ENCODE data around the gene PHETA1. TPM values are rescaled to one million over a fixed set of nuclear protein-coding genes. Genes with fewer than 3 reads are reported as not detected.

Gene PHETA1
- 16.5 and 19.5 TPM in 2 replicates for total RNA-seq

DNA sequence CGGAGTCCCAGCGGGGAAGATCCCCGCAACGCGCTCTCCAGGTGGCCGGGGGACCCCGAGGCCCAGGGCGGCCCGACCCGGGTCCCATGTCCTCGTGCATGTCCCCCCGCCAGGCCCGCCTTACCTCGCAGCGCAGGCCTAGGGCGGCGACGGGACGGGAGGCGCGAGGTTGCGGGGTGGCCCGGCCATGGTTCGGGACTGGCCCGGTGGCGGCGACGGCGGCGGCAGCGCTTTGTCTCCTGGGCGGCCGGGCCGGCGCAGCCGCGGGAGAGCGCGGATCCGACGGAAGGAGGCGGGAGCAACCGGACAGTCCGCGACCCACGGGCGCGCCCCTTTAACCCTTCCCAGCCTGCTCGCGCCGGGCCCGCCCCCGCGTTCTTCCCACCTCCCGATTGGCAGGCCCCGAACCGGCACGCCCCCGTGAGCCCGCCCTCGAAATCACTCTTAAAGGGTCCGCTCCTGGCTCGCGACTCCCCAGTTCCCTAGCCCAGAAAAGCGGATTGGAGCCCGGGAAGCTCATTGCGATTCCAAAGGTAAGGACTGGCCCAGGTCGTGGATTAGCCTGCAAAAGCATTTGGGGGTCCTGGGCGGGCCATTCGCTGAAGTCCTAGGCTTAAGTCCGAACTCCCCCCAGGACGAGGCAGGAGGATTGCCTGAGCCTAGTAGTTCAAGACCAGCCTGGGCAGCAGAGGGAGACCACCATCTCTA lies at the start of gene PHETA1:
PHETA1 (minus strand) TSS at position 308 of the 708 bp plus-strand sequence. CDS start 5,668 bp downstream, outside the sequence.
- DNase-seq (ENCODE audit: extremely low read depth, low read depth, low spot score), result no peak

- DNase-seq (ENCODE audit: extremely low read depth, low read depth, low spot score), result no peak
Observed at GRCh38 chr12:111418594-111418880, 49.6 kb upstream of the PHETA1 start.

DNA sequence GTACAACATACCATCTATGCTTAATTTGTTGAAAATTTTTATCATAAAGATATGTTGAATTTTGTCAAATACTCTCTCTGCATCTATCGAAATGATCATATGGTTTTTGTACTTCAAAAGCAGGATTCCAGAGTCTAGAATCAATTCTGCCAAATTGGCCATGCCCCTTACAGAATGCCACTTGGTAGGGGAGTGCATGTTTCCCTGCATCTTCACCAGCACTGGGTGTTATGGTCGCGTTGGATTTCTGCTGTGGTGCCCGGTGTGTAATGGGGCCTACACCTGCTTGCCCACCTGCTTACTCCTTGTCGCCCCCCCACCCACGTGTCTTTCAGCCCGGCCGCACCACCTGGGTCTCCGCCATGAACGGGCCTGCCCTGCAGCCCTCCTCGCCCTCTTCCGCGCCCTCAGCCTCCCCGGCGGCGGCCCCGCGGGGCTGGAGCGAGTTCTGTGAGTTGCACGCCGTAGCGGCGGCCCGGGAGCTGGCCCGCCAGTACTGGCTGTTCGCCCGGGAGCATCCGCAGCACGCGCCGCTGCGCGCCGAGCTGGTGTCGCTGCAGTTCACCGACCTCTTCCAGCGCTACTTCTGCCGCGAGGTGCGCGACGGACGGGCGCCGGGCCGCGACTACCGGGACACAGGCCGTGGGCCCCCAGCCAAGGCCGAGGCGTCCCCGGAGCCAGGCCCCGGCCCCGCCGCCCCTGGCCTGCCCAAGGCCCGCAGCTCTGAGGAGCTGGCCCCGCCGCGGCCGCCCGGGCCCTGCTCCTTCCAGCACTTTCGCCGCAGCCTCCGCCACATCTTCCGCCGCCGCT lies 49.1 kb upstream of the PHETA1 start:
- no peak for DNase-seq (ENCODE audit: extremely low read depth, low read depth, low spot score)

DNA sequence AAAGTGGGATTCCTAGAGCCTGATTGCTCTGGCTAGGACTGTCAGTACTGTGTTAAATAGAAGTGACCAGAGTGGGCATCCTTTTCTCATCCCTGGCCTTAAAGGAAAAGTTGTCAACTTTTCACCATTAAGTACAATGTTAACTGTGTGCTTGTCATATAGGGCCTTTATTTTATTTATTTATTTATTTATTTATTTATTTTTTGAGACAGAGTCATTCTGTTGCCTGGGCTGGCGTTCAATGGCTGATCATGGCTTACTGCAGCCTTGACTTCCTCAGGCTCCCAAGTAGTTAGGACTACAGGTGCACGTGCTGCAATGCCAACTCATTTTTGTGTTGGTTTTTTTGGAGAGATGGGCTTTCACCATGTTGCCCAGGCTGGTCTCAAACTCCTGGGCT lies 48.4 kb upstream of the PHETA1 start:
- DNase-seq (ENCODE audit: extremely low read depth, low read depth, low spot score), result no peak

DNA sequence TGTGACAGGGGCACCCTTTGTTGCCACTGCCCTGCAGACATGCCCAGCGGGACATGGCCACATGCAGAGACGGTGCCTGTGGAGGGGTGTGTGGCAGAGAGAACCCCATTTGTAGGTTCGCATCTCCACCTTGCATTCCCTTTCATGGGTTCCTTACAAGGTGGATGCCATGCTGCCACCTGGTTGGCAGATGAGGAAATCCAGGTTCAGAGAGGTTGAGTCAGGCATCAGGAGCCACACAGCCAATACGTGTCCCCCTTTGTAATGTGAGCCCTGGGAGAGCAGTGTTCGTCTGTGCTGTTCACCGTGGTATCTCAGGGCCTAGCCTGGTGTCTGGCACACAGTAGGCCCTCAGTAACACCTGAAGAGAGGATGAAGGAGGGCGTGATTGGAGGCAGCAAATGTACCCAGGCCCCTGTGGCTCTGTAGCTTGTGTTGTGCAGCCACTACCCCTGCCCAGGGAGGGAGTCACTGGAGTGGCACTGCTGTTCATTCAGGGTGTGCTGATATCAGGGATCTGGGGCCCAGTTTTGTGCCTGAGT lies 45.9 kb upstream of the PHETA1 start:
- DNase-seq (ENCODE audit: extremely low read depth, low read depth, low spot score), result no peak

GRCh38 chr12:111413442-111414086 lies 44.7 kb upstream of the PHETA1 start:
- DNase-seq (ENCODE audit: extremely low read depth, low read depth, low spot score), result no peak

GRCh38 chr12:111412830-111413441 lies 44.0 kb upstream of the PHETA1 start:
- DNase-seq (ENCODE audit: extremely low read depth, low read depth, low spot score), result no peak

DNA sequence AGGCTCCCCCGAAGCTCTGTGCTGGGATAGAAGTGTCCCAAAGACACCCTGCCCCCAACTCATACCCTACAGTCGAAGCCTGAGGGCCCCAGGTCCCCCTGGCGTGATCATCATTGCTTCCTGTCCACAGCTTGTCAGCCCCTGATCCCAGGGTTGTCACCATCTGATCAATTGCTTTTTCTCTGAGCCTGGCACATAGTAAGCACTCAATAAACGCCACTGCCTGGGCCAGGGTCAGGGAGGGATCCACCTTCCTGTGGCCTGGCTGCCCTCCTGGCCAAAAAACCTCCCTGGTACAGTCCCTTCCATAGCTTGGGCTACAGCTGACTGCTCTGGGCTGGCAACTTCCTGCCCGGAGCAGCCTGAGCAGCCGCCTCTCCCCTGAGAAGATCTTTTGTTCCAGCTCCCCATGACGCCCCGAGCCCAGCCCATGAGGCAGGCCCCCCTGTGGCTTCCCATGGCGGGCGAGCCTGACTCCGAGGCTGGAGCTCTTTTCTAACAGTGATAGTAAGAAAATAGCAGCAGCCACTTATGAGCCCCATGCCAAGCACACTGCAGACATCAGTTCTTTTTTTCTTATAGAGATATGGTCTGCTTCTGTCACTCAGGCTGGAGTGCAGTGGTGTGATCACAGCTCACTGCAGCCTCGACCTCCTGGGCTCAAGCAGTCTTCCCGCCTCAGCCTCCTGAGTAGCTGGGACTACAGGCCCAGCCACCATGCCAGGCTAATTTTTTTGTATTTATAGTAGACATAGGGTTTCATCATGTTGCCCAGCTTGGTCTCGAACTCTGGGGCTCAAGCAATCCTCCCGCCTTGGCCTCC lies 43.3 kb upstream of the PHETA1 start:
- DNase-seq (ENCODE audit: extremely low read depth, low read depth, low spot score), result no peak

GRCh38 chr12:111411185-111411764 lies 42.4 kb upstream of the PHETA1 start:
- no peak for DNase-seq (ENCODE audit: extremely low read depth, low read depth, low spot score)

- no peak for DNase-seq (ENCODE audit: extremely low read depth, low read depth, low spot score)
Observed at GRCh38 chr12:111410431-111411184, 41.7 kb upstream of the PHETA1 start.

GRCh38 chr12:111409780-111410430 lies 41.0 kb upstream of the PHETA1 start:
- DNase-seq (ENCODE audit: extremely low read depth, low read depth, low spot score), result no peak

DNA sequence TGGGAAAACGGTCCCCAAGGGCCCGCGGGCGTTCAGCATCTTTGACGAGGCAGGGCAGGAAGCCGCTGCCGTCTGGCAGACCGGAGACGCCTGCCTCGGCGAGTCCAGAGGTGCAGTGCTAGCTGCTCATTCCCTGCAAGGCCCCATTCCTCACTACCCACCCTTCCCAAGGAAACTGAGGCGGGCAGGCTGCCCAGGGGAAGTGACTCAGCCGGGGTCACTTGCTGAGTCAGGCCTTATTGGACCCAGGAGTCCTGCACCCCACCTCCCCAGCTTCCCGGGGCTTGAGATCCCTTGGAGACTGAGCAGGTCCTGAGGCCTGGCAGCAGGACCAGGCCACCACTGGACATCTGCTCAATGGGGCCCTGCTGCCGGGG lies 40.5 kb upstream of the PHETA1 start:
- DNase-seq (ENCODE audit: extremely low read depth, low read depth, low spot score), result no peak

GRCh38 chr12:111408686-111409402 lies 39.9 kb upstream of the PHETA1 start:
- no peak for DNase-seq (ENCODE audit: extremely low read depth, low read depth, low spot score)

DNA sequence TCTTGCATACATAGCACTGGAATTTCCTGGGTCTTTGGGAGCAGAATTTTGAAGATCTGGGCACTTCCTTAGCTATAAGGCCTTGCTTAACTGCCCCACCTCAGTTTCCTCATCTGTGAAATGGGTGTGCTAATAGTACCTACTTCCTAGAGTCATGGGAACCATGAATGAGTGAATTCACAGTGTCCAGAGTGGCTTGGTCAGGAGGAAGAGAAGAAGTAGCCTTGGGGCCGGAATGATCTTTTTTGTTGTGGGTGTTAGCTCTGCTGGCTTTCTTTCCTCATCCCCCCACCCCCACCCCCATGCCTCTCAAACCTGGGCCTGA lies 39.2 kb upstream of the PHETA1 start:
- DNase-seq (ENCODE audit: extremely low read depth, low read depth, low spot score), result no peak

GRCh38 chr12:111407377-111408115 lies 38.7 kb upstream of the PHETA1 start:
- DNase-seq (ENCODE audit: extremely low read depth, low read depth, low spot score), result no peak

- no peak for DNase-seq (ENCODE audit: extremely low read depth, low read depth, low spot score)
Observed at GRCh38 chr12:111406474-111407376, 37.8 kb upstream of the PHETA1 start.
